Progenitor cell of endocrine pancreas (in vitro differentiated cells): ENCODE results near the gene ABHD1. TPM values are rescaled to one million over a fixed set of nuclear protein-coding genes. Genes with fewer than 3 reads are reported as not detected.

Experiments used
- DNase-seq: peaks from one replicate; pipeline ENCODE4 v3.0.0; 2021; ENCODE audit warnings: low spot score; ENCODE audit not compliant: unreplicated experiment
- H3K27ac Mint-ChIP-seq: 2 replicates; pipeline ENCODE4 v1.8.0; 2021; ENCODE audit warnings: mild to moderate bottlenecking, moderate library complexity, mixed read lengths
- H3K27me3 Mint-ChIP-seq: 2 replicates; pipeline ENCODE4 v1.8.0; 2021; ENCODE audit warnings: mixed read lengths
- H3K36me3 Mint-ChIP-seq: 2 replicates; pipeline ENCODE4 v1.8.0; 2022; ENCODE audit warnings: mixed read lengths; ENCODE audit not compliant: insufficient read depth
- H3K4me1 Mint-ChIP-seq: 2 replicates; pipeline ENCODE4 v1.8.0; 2021; ENCODE audit warnings: low read depth, mixed read lengths
- H3K4me3 Mint-ChIP-seq: 2 replicates; pipeline ENCODE4 v1.8.0; 2021; ENCODE audit warnings: low read depth, mild to moderate bottlenecking, moderate library complexity, mixed read lengths
- H3K9me3 Mint-ChIP-seq: 2 replicates; pipeline ENCODE4 v1.8.0; 2021; ENCODE audit warnings: low read depth, mixed read lengths
- CTCF ChIP-seq: fragments of 200-600 bp; sonication (generic); IDR thresholded peaks from one replicate; pipeline ENCODE4 v1.5.0; 2021; ENCODE audit warnings: antibody characterized with exemption, mild to moderate bottlenecking; ENCODE audit not compliant: unreplicated experiment
- total RNA-seq: library from RNA; stranded (reverse); gene quantifications from 2 replicates; pipeline ENCODE4 v1.2.1, GENCODE V29; 2021

The ABHD1 gene
- total RNA-seq, 1 donor from 2014 or later = 0.34 TPM

- no peaks in the 10 kb centered on the region for H3K36me3 Mint-ChIP-seq
- no peak for DNase-seq
- H3K9me3 Mint-ChIP-seq = no peaks in the 10 kb centered on the region
- peak overlapping the region; percentile 58 for H3K4me3 Mint-ChIP-seq
- H3K27ac Mint-ChIP-seq = no peak overlapping the region
- H3K27me3 Mint-ChIP-seq = peaks cover 30% of the 10 kb centered on the region
- peak; percentile 30 for TF ChIP-seq CTCF
- H3K4me1 Mint-ChIP-seq = peaks cover 13% of the 10 kb centered on the region
Measured at GRCh38 chr2:27085062-27085672, 38.4 kb upstream of the ABHD1 start.

- Mint-ChIP-seq H3K27me3 (peaks cover 30% of the 10 kb centered on the region), H3K4me1 (peaks cover 13% of the 10 kb centered on the region), H3K9me3 (no peaks in the 10 kb centered on the region), H3K4me3 (peak overlapping the region; percentile 58), H3K36me3 (no peaks in the 10 kb centered on the region), H3K27ac (no peak overlapping the region)
- no peak for DNase-seq
- no peak for TF ChIP-seq CTCF
Measured at GRCh38 chr2:27085673-27086089, 37.9 kb upstream of the ABHD1 start.

GRCh38 chr2:27086090-27086723, 37.4 kb upstream of the ABHD1 start:
- H3K36me3 Mint-ChIP-seq = no peaks in the 10 kb centered on the region
- H3K27me3 Mint-ChIP-seq = peaks cover 30% of the 10 kb centered on the region
- TF ChIP-seq CTCF = peak; percentile 92
- DNase-seq = peak; percentile 97
- H3K4me3 Mint-ChIP-seq = peak overlapping the region; percentile 76
- H3K4me1 Mint-ChIP-seq = peaks cover 12% of the 10 kb centered on the region
- no peaks in the 10 kb centered on the region for H3K9me3 Mint-ChIP-seq
- H3K27ac Mint-ChIP-seq = peak overlapping the region; percentile 62

- Mint-ChIP-seq H3K27ac (peak within 1 kb of the TSS; percentile 62), H3K4me1 (peaks cover 7% of the 10 kb centered on the region), H3K36me3 (no peaks in the 10 kb centered on the region), H3K9me3 (no peaks in the 10 kb centered on the region), H3K4me3 (peak within 1 kb of the TSS; percentile 76), H3K27me3 (peaks cover 30% of the 10 kb centered on the region)
- TF ChIP-seq CTCF = no peak
- no peak for DNase-seq
Measured at GRCh38 chr2:27086724-27087593, 36.7 kb upstream of the ABHD1 start, which contains the start of gene KHK. KHK (plus strand) TSS chr2:27086772; CDS start chr2:27087260, 488 bp downstream.

GRCh38 chr2:27087823-27088410, 35.7 kb upstream of the ABHD1 start:
- Mint-ChIP-seq H3K9me3 (no peaks in the 10 kb centered on the region), H3K27ac (no peak overlapping the region), H3K27me3 (peaks cover 30% of the 10 kb centered on the region), H3K36me3 (no peaks in the 10 kb centered on the region), H3K4me1 (peaks cover 7% of the 10 kb centered on the region), H3K4me3 (peak overlapping the region; percentile 26)
- no peak for TF ChIP-seq CTCF
- no peak for DNase-seq
